ENCODE measurements around the gene SIL1. TPM values are rescaled to one million over a fixed set of nuclear protein-coding genes. Genes with fewer than 3 reads are reported as not detected.
"Not testable (repeated sequence)": the region's sequence is repeated elsewhere in the genome, so short reads cannot be mapped to it uniquely, and the experiment has no call there.

The SIL1 gene
- total RNA-seq, 2 experiments from 2014 or later, result 27.2 to 30.3 TPM

DNA sequence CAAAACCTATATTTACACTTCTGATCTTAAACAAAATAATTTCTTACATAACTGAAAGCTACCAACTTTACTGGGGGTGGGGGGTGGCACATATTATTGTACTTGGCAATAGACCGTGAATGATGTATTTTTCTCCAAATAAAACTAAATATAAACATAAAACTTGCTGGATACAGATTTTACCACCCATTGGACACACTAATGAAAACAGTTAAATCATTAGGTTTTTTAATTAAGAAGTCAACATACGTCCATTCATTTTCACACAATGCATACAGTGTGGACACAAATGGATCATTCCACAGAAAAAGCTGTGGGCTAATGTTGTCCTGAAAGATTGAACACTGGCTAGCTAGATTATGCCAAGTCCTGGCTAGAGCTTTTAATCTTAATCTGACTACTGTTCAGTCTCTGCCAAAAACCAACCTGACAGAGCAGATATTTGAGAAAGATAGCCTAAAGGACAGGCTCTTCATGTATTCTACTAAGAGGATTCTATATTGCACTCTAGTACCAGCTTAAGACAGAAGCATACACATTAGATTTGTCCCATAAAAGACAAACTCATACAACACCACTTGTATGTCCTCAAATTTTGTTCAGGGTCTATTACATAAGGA lies 118.1 kb downstream of the SIL1 start:
- no peak overlapping the region for H3K4me3 Mint-ChIP-seq
- no peaks in the 10 kb centered on the region for H3K27me3 Mint-ChIP-seq
- DNase-seq, result no peak
- H3K4me1 Mint-ChIP-seq (ENCODE audit: low read depth), result peaks cover 7% of the 10 kb centered on the region
- no peak overlapping the region for H3K27ac Mint-ChIP-seq
- intact Hi-C loops (cut with micrococcal nuclease), result no loop called here
- CTCF ChIA-PET, result interaction anchor here (1.0 kb wide), 1 partner anchor 343 kb away, joined by 3 read pairs; no protein-coding TSS in a partner anchor
- no peaks in the 10 kb centered on the region for H3K9me3 Mint-ChIP-seq
- peaks cover 3% of the 10 kb centered on the region for H3K36me3 Mint-ChIP-seq
- POLR2A ChIA-PET, result no interaction called here

DNA sequence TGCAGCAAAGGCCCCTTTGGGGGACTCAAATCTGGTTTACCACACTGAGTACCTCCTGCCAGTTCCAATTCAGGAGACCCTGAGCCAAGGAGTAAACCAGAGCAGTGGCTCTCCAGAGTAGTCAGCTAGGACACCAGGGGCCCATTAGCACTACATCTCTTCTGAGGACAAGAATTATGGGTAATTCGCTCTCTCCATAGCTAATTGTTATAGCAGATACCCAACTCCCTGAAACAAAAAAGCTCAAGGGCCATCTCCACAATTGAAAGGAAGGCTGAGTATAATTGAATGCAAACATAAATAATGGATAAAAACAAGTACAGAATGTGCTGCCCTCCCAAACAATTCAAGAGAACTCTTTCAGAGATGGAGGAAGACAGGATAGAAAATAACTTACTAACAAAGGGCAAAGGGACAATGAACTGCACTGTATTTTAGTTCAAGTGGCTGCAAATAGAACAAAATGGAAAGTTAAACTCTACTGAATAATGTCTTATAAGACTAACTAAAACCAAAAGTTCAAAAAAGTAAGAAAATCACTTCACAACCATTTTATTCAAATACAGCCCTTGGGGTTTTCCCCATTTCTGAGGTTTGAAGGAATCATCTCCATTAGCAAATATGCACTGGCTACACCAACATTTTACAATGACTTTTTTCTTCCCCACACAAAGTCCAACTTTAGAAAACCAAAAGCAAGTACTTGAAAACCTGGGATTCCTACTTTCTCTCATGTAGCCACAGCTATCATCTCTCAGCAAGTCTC lies 118.8 kb downstream of the SIL1 start:
- H3K36me3 Mint-ChIP-seq, result no peaks in the 10 kb centered on the region
- intact Hi-C loops (cut with micrococcal nuclease), result no loop called here
- H3K27ac Mint-ChIP-seq, result no peak overlapping the region
- no peak overlapping the region for H3K4me3 Mint-ChIP-seq
- no peak for DNase-seq
- no peaks in the 10 kb centered on the region for H3K27me3 Mint-ChIP-seq
- ChIA-PET POLR2A (no interaction called here), CTCF (no interaction called here)
- H3K4me1 Mint-ChIP-seq (ENCODE audit: low read depth), result peaks cover 7% of the 10 kb centered on the region
- no peaks in the 10 kb centered on the region for H3K9me3 Mint-ChIP-seq

DNA sequence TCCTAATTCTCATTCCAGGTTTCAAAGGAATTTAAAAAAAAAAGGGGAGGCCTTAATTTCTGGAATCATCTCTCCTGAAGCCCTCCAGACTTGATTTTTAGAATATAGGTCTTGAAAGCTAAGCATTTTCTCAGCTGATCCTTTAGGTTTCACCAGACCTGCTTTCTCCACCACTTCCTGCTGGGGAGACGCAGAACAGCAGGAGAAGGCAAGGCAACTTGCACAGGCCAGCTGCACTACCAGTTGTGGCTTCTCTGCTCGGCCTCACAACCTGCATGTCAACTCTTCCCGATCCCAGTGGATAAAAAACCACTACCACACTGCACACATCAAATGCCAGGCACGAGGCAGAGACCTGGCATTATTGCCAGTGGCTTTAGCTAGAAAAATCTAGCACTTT lies 119.8 kb downstream of the SIL1 start:
- no peaks in the 10 kb centered on the region for H3K27me3 Mint-ChIP-seq
- intact Hi-C loops (cut with micrococcal nuclease), result no loop called here
- CTCF ChIA-PET, result interaction anchor here (0.6 to 0.7 kb wide), 2 partner anchors 687 to 701 kb away, joined by 3 read pairs; no protein-coding TSS in a partner anchor
- H3K4me3 Mint-ChIP-seq, result no peak overlapping the region
- no peaks in the 10 kb centered on the region for H3K9me3 Mint-ChIP-seq
- H3K27ac Mint-ChIP-seq, result no peak overlapping the region
- DNase-seq, result no peak
- H3K4me1 Mint-ChIP-seq (ENCODE audit: low read depth), result peaks cover 7% of the 10 kb centered on the region
- no peaks in the 10 kb centered on the region for H3K36me3 Mint-ChIP-seq
- POLR2A ChIA-PET, result no interaction called here

DNA sequence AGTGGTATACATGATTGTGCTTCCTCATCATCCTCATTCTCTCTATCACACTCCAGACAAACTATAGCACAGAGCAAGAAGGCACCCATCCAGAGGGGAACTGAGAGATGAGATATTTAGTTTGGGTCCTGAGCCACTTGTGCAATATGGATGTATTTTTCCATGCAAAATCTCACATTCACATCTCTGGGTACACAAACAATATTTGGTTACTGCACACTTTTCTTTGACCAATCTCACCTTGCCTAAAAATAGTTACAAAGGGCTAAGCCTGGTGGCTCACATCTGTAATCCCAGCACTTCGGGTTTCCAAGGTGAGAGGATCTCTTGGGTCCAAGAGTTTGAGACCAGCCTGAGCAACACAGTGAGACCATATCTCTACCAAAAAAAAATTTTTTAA lies 120.3 kb downstream of the SIL1 start:
- CTCF ChIA-PET, result interaction anchor here (0.6 to 0.7 kb wide), 2 partner anchors 687 to 700 kb away, joined by 3 read pairs; no protein-coding TSS in a partner anchor
- Mint-ChIP-seq H3K27ac (no peak overlapping the region), H3K27me3 (no peaks in the 10 kb centered on the region), H3K4me3 (no peak overlapping the region), H3K9me3 (no peaks in the 10 kb centered on the region), H3K36me3 (no peaks in the 10 kb centered on the region), H3K4me1 (ENCODE audit: low read depth) (peaks cover 7% of the 10 kb centered on the region)
- intact Hi-C loops (cut with micrococcal nuclease), result no loop called here
- no peak for DNase-seq
- POLR2A ChIA-PET, result no interaction called here

DNA sequence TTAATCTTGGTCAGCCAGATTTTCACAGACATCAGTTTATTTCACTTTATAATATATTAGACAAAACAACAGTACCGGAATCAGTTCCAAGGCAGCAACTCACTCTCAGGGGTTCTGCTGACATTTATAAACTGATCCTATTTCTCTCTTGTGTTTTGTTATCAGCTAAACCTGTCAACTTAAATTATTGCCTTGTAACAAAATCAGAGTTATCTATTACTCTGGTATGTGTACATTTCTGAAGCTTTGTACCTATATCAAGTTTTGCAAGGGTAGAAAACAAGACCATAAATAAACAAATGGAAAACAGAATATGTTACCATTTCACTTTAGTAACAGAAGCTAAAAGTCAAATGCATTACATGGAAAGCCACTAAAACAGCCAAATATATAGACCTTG lies 122.1 kb downstream of the SIL1 start:
- peaks cover 7% of the 10 kb centered on the region for H3K4me1 Mint-ChIP-seq (ENCODE audit: low read depth)
- no peaks in the 10 kb centered on the region for H3K9me3 Mint-ChIP-seq
- ChIA-PET POLR2A (no interaction called here), CTCF (no interaction called here)
- H3K4me3 Mint-ChIP-seq, result no peak overlapping the region
- intact Hi-C loops (cut with micrococcal nuclease), result no loop called here
- no peak for DNase-seq
- no peak overlapping the region for H3K27ac Mint-ChIP-seq
- no peaks in the 10 kb centered on the region for H3K27me3 Mint-ChIP-seq
- no peaks in the 10 kb centered on the region for H3K36me3 Mint-ChIP-seq

DNA sequence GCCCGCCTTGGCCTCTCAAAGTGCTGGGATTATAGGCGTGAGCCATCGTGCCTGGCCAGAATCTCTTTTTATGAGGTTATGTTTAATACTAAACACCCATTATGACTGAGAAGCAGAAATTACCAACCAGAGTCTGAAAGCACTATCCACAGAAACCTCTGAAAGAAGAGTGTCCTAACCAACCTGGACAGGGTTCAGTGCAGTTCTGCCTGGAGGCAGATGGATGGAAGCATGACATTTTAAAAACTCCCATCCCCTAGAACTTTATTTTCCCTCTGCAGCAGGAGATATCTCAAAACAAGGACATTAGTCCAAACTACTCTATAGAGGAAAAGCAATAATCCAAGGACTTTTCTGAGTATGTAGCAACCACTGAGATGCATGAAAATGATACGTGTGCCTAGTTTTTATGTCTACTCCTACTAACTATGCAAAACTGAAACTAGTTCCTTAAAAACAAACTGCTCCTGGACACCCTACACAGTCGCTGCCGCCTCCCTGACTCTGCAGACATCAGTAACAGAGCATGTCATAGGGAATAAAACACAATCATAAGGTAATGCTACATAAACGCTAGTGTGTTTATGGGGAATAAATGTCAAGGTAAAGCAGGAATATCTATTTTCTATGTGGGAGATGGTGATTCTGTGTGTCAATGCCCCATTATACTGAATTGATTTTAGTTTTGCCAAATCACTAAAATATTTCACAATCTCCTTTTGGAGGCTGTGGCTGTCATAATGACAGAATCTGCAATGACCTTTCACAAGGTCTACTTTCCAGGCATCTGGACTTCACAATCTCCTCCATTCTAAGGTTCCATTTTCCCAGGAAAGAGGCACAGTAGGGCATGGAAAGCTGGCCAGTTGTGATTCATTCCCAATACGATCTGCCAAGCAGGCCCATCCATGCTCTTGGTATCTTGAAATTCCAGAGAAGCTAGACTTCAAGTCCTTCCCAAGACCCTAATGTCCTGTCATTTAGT lies 122.8 kb downstream of the SIL1 start:
- Mint-ChIP-seq H3K27me3 (no peaks in the 10 kb centered on the region), H3K4me3 (no peak overlapping the region), H3K36me3 (no peaks in the 10 kb centered on the region), H3K4me1 (ENCODE audit: low read depth) (peaks cover 7% of the 10 kb centered on the region), H3K9me3 (no peaks in the 10 kb centered on the region), H3K27ac (no peak overlapping the region)
- CTCF ChIA-PET, result no interaction called here
- intact Hi-C loops (cut with micrococcal nuclease), result no loop called here
- POLR2A ChIA-PET, result no interaction called here
- DNase-seq, result no peak

DNA sequence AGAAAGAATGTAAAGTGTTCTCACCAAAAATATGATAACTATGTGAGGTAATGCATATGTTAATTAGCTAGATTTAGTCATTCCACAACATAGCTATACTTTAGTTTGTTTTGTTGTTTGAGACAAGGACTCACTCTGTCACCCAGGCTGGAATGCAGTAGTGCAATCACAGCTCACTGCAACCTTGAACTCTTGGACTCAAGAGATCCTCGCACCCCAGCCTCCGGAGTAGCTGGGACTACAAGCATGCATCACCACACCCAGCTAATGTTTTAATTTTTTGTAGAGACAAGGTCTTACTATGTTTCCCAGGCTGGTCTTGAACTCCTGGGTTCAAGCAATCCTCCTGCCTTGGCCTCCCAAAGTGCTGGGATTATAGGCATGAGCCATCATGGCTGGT lies 124.2 kb downstream of the SIL1 start:
- H3K4me1 Mint-ChIP-seq (ENCODE audit: low read depth); H3K9me3 Mint-ChIP-seq; H3K36me3 Mint-ChIP-seq; CTCF ChIA-PET; H3K27ac Mint-ChIP-seq; H3K27me3 Mint-ChIP-seq; POLR2A ChIA-PET; intact Hi-C loops (cut with micrococcal nuclease); DNase-seq; H3K4me3 Mint-ChIP-seq: not testable (repeated sequence)

DNA sequence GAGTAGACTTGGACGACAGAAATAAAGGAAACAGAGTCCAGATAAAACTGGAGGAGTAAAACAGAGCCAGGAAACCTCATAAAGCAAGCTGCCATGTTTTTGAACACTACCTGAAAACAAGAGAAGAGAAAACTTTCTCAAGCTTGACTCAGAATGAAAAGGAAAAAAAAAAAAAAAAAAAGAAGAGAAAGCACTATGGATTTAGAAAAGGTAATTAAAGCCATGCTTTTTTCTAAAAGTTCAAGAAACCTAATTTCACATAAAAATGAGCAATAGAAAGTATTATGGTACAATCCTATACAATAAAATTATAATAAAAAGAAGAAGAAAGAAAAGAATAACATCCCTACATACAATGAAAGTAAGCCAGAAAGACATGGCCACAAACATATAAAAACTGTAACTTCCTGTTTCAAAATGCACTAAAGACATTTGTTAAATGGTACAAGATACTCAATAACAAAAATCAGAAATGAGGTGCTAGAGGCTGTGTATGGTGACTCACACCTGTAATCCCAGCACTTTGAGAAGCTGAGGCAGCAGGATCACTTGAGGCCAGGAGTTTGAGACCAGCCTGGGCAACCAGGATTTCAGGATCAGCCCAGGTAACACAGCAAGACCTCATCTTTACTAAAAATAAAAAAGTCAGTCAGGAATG lies 129.5 kb downstream of the SIL1 start:
- ChIA-PET CTCF (interaction anchor here (0.6 kb wide), 1 partner anchor 935 kb away, joined by 3 read pairs; no protein-coding TSS in a partner anchor), POLR2A (no interaction called here)
- intact Hi-C loops (cut with micrococcal nuclease), result loop anchor here (5.0 kb wide), 1 partner anchor 79 kb away; no protein-coding TSS in a partner anchor
- Mint-ChIP-seq H3K36me3 (no peaks in the 10 kb centered on the region), H3K27ac (peak overlapping the region; percentile 20), H3K27me3 (no peaks in the 10 kb centered on the region), H3K4me1 (ENCODE audit: low read depth) (peaks cover 11% of the 10 kb centered on the region), H3K9me3 (no peaks in the 10 kb centered on the region), H3K4me3 (no peak overlapping the region)
- DNase-seq, result no peak

DNA sequence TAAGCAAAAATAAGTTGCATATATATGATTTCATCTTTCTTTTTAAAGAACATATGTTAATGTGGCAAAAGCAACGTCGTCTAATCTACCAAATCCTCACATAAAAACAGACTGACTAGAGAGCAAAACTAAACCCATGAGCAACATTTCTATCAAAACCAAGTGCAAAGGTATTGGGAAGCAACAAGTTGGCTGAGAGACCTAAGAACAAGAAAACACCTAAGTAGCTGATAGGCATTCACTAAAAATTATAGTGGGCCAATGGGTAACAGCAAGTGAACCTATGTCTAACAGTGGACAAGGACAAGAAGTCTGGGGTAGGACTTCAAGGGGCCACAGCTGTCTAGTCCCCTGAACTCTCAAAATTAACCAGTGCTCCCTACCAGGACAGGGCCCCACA lies 130.1 kb downstream of the SIL1 start:
- H3K4me3 Mint-ChIP-seq, result no peak overlapping the region
- POLR2A ChIA-PET, result no interaction called here
- DNase-seq, result no peak
- H3K27me3 Mint-ChIP-seq, result no peaks in the 10 kb centered on the region
- H3K36me3 Mint-ChIP-seq, result no peaks in the 10 kb centered on the region
- H3K27ac Mint-ChIP-seq, result no peak overlapping the region
- CTCF ChIA-PET, result interaction anchor here (0.6 kb wide), 1 partner anchor 935 kb away, joined by 3 read pairs; no protein-coding TSS in a partner anchor
- intact Hi-C loops (cut with micrococcal nuclease), result loop anchor here (5.0 kb wide), 1 partner anchor 79 kb away; no protein-coding TSS in a partner anchor
- no peaks in the 10 kb centered on the region for H3K9me3 Mint-ChIP-seq
- H3K4me1 Mint-ChIP-seq (ENCODE audit: low read depth), result peaks cover 11% of the 10 kb centered on the region

DNA sequence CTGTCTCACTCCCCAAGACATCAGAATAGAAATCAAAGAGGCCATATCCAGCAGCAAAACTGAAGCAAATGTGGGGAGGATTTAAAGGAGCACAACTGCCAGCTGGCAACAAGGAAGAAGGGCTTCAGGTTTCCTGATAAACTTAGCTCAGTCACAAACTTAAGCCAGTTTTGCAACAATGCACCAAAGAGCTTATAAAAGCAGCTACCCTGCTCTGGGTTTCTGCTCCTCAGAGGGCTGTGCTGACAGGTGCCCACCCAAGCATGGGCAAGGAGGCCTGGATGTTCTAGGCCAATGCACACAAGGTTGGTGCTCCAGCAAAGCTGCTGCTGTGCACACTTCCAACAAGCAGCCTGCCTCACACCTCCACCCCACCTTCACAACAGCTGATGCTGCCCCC lies 132.9 kb downstream of the SIL1 start:
- DNase-seq, result no peak
- Mint-ChIP-seq H3K4me3 (no peak overlapping the region), H3K36me3 (peaks cover 2% of the 10 kb centered on the region), H3K4me1 (ENCODE audit: low read depth) (peaks cover 11% of the 10 kb centered on the region), H3K27me3 (no peaks in the 10 kb centered on the region), H3K9me3 (no peaks in the 10 kb centered on the region), H3K27ac (no peak overlapping the region)
- ChIA-PET POLR2A (no interaction called here), CTCF (no interaction called here)
- intact Hi-C loops (cut with micrococcal nuclease), result loop anchor here (5.0 kb wide), 1 partner anchor 82 kb away; no protein-coding TSS in a partner anchor

DNA sequence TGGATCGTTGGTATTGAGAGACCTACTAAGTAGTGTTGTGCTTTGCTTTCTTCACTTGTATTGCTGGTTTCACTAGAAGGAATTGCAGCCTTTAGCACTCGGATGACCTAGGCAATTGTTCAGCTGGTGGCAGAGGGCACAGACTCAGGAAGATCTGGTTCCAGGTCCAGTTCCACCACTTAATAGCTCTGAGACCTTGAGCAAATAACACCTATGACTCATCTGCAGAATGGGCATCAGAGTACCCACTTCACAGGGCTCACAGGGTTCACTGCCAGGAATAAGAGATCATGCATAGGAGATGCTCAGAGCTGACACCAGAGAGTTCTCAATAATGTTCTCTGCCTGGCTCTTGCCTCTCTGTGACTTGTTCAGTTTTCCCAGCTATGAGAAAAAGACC lies 133.6 kb downstream of the SIL1 start:
- H3K9me3 Mint-ChIP-seq, result no peaks in the 10 kb centered on the region
- no peak overlapping the region for H3K4me3 Mint-ChIP-seq

More for the DNA sequence above, 133.6 kb downstream of the SIL1 start:
- Mint-ChIP-seq H3K27ac (no peak overlapping the region), H3K27me3 (no peaks in the 10 kb centered on the region), H3K36me3 (peaks cover 2% of the 10 kb centered on the region), H3K4me1 (ENCODE audit: low read depth) (peaks cover 11% of the 10 kb centered on the region)
- POLR2A ChIA-PET, result no interaction called here
- CTCF ChIA-PET, result no interaction called here
- DNase-seq, result no peak
- intact Hi-C loops (cut with micrococcal nuclease), result loop anchor here (5.0 kb wide), 1 partner anchor 83 kb away; no protein-coding TSS in a partner anchor

Measured in activated CD4-positive, alpha-beta memory T cell treated with anti-CD3 and anti-CD28 coated beads for 36 hours (primary cell).